DMS79 (cell line): ENCODE measurements around the gene B4GALNT3.
A peak's percentile ranks its signal among the peaks of the same experiment; 100 is the strongest.
"Not testable (repeated sequence)": the region's sequence is repeated elsewhere in the genome, so short reads cannot be mapped to it uniquely, and the experiment has no call there.

Experiments used
- DNase-seq: peaks from one replicate; lab custom pipeline; 2025; lab: John Stamatoyannopoulos, UW

B4GALNT3 gene

GRCh38 chr12:575129-575502 is 115.4 kb downstream of the B4GALNT3 start:
- no peak for DNase-seq

GRCh38 chr12:575948-576614 is 116.3 kb downstream of the B4GALNT3 start:
- DNase-seq: no peak

GRCh38 chr12:576615-577110 is 116.9 kb downstream of the B4GALNT3 start:
- no peak for DNase-seq

GRCh38 chr12:577994-578747 is 118.4 kb downstream of the B4GALNT3 start:
- not testable (repeated sequence) for DNase-seq

- DNase-seq: peak; percentile 75
Measured at GRCh38 chr12:578748-579419, 119.1 kb downstream of the B4GALNT3 start.

GRCh38 chr12:579420-580110 is 119.8 kb downstream of the B4GALNT3 start:
- DNase-seq: no peak

- no peak for DNase-seq
Measured at GRCh38 chr12:580813-581212, 121.1 kb downstream of the B4GALNT3 start.

GRCh38 chr12:581321-581720 is 121.6 kb downstream of the B4GALNT3 start:
- DNase-seq: no peak

- no peak for DNase-seq
Measured at GRCh38 chr12:581746-582145, 122.0 kb downstream of the B4GALNT3 start.

- no peak for DNase-seq
Measured at GRCh38 chr12:583251-583869, 123.6 kb downstream of the B4GALNT3 start.

- no peak for DNase-seq
Measured at GRCh38 chr12:585062-586061, 125.6 kb downstream of the B4GALNT3 start.

GRCh38 chr12:586318-587071 is 126.8 kb downstream of the B4GALNT3 start:
- no peak for DNase-seq

- DNase-seq: no peak
Measured at GRCh38 chr12:587132-588023, 127.6 kb downstream of the B4GALNT3 start.

- no peak for DNase-seq
Measured at GRCh38 chr12:588024-588322, 128.2 kb downstream of the B4GALNT3 start.

GRCh38 chr12:588646-589045 is 128.9 kb downstream of the B4GALNT3 start:
- DNase-seq: no peak

GRCh38 chr12:590206-590750 is 130.5 kb downstream of the B4GALNT3 start:
- no peak for DNase-seq

- no peak for DNase-seq
Measured at GRCh38 chr12:591167-592023, 131.7 kb downstream of the B4GALNT3 start.

- no peak for DNase-seq
Measured at GRCh38 chr12:592024-592505, 132.3 kb downstream of the B4GALNT3 start.
